Endothelial cell of umbilical vein (primary cell): ENCODE data around the gene PROK2.

Experiments used
- EZH2 ChIP-seq: IDR thresholded peaks from 2 replicates; pipeline ENCODE4 v1.6.1; 2012; ENCODE audit warnings: borderline replicate concordance, low read depth, mild to moderate bottlenecking, moderate library complexity, low read length, inconsistent platforms; ENCODE audit not compliant: severe bottlenecking
- FOS ChIP-seq: IDR thresholded peaks from 2 replicates; pipeline ENCODE4 v1.6.1; 2011; ENCODE audit warnings: mild to moderate bottlenecking, low read length, moderate library complexity, borderline replicate concordance; ENCODE audit not compliant: insufficient read depth
- GATA2 ChIP-seq: IDR thresholded peaks from 2 replicates; pipeline ENCODE4 v1.7.0; 2011; ENCODE audit warnings: low read depth, mild to moderate bottlenecking, moderate library complexity, mixed read lengths, low read length; ENCODE audit not compliant: insufficient read length, insufficient read depth
- POLR2A ChIP-seq: IDR thresholded peaks from 2 replicates; pipeline ENCODE4 v1.6.1; 2012; ENCODE audit warnings: low read depth, mild to moderate bottlenecking, control low read depth, low read length
- POLR2AphosphoS5 ChIP-seq: IDR thresholded peaks from 2 replicates; pipeline ENCODE4 v1.6.1; 2012; ENCODE audit warnings: low read depth, mild to moderate bottlenecking, control low read depth, low read length, moderate library complexity; ENCODE audit not compliant: insufficient read depth
- TF ChIP-seq, protein P1 (sequence below), 2 donors: IDR thresholded peaks; 1 replicate in 1 of 2; 2 replicates in 1 of 2; pipeline ENCODE4 v1.5.1; 2011; ENCODE audit warnings: low read length in 2 of 2, mild to moderate bottlenecking in 2 of 2, moderate library complexity in 2 of 2, control low read depth in 1 of 2, inconsistent platforms in 1 of 2, low read depth in 1 of 2; ENCODE audit not compliant: insufficient read depth in 1 of 2; ENCODE audit errors: extremely low read depth in 1 of 2
- TF ChIP-seq, protein P2 (sequence below): IDR thresholded peaks from 2 replicates; pipeline ENCODE4 v1.6.1; 2011; ENCODE audit not compliant: insufficient read depth, insufficient read length

DNA sequence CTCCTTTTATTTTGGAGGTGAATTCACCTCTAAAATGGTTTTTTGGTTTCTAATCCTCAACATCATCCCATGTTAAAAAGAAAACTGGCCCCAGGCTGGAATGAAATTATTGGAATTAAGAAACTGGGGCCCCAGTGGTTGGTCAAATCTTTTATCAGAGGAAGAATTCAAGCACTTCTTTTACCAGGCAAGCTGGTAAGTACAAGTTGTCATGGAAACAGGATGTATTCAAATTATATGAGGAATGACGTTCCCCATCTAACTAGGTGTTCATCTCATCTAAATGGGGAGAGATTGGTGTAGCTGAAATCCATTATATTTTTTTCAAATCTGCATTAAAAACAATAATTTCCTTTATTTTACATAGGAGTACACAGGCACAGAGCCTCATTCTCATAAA lies 50.1 kb downstream of the PROK2 start:
- no peak for TF ChIP-seq EZH2
- TF ChIP-seq, protein P1, sequence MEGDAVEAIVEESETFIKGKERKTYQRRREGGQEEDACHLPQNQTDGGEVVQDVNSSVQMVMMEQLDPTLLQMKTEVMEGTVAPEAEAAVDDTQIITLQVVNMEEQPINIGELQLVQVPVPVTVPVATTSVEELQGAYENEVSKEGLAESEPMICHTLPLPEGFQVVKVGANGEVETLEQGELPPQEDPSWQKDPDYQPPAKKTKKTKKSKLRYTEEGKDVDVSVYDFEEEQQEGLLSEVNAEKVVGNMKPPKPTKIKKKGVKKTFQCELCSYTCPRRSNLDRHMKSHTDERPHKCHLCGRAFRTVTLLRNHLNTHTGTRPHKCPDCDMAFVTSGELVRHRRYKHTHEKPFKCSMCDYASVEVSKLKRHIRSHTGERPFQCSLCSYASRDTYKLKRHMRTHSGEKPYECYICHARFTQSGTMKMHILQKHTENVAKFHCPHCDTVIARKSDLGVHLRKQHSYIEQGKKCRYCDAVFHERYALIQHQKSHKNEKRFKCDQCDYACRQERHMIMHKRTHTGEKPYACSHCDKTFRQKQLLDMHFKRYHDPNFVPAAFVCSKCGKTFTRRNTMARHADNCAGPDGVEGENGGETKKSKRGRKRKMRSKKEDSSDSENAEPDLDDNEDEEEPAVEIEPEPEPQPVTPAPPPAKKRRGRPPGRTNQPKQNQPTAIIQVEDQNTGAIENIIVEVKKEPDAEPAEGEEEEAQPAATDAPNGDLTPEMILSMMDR (IDR thresholded peaks at IDR 0.05; ENCODE audit: extremely low read depth in 1 of 2, insufficient read depth in 1 of 2, low read depth in 1 of 2, low read length in 2 of 2) = no peak
- TF ChIP-seq POLR2AphosphoS5 = no peak
- TF ChIP-seq, protein P2, sequence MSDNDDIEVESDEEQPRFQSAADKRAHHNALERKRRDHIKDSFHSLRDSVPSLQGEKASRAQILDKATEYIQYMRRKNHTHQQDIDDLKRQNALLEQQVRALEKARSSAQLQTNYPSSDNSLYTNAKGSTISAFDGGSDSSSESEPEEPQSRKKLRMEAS = no peak
- TF ChIP-seq FOS = no peak
- no peak for TF ChIP-seq POLR2A
- no peak for TF ChIP-seq GATA2
